Smooth muscle cell (in vitro differentiated cells): ENCODE data around the gene CCDC179. TPM values are rescaled to one million over a fixed set of nuclear protein-coding genes. Genes with fewer than 3 reads are reported as not detected.

ENCODE experiments used
- DNase-seq: peaks from one replicate; lab custom pipeline; 2025; ENCODE audit not compliant: unreplicated experiment; lab: John Stamatoyannopoulos, UW
- H2AFZ ChIP-seq: fragments of 200-600 bp; sonication (generic); 2 replicates; pipeline ENCODE4 v1.6.0; 2016; ENCODE audit warnings: antibody characterized with exemption, low read depth, mild to moderate bottlenecking
- H3F3A ChIP-seq: fragments of 200-600 bp; sonication (generic); 2 replicates; pipeline ENCODE4 v1.6.0; 2017; ENCODE audit warnings: antibody characterized with exemption, low read depth
- H3K27ac ChIP-seq: fragments of 200-600 bp; sonication (generic); 2 replicates; pipeline ENCODE4 v1.5.1; 2016; ENCODE audit warnings: low read depth, mild to moderate bottlenecking
- H3K27me3 ChIP-seq: fragments of 200-600 bp; sonication (generic); 2 replicates; pipeline ENCODE4 v1.6.1; 2016; ENCODE audit warnings: low read depth, mild to moderate bottlenecking
- H3K36me3 ChIP-seq: fragments of 200-600 bp; sonication (generic); 2 replicates; pipeline ENCODE4 v1.5.1; 2016; ENCODE audit warnings: low read depth
- H3K4me1 ChIP-seq: fragments of 200-600 bp; sonication (generic); 2 replicates; pipeline ENCODE4 v1.5.1; 2016; ENCODE audit warnings: low read depth
- H3K4me2 ChIP-seq: fragments of 200-600 bp; sonication (generic); 2 replicates; pipeline ENCODE4 v1.6.0; 2016; ENCODE audit warnings: mild to moderate bottlenecking
- H3K4me3 ChIP-seq: fragments of 200-600 bp; sonication (generic); 2 replicates; pipeline ENCODE4 v1.5.1; 2016; ENCODE audit warnings: mild to moderate bottlenecking
- H3K79me2 ChIP-seq: fragments of 200-600 bp; sonication (generic); 2 replicates; pipeline ENCODE4 v1.6.0; 2016; ENCODE audit warnings: low read depth, mild to moderate bottlenecking
- H3K9ac ChIP-seq: fragments of 200-600 bp; sonication (generic); 2 replicates; pipeline ENCODE4 v1.6.0; 2016; ENCODE audit warnings: low read depth
- H3K9me3 ChIP-seq: fragments of 200-600 bp; sonication (generic); replicated peaks from 2 replicates; pipeline ENCODE4 v1.5.1; 2016; ENCODE audit warnings: low read depth
- H4K20me1 ChIP-seq: fragments of 200-600 bp; sonication (generic); 2 replicates; pipeline ENCODE4 v1.6.0; 2016; ENCODE audit warnings: low read depth
- WGBS: methylation state at CpG from one replicate; pipeline ENCODE4 v1.1.7; 2016; ENCODE audit warnings: low lambda C conversion rate; 5-methylcytosine and 5-hydroxymethylcytosine counted together
- polyA plus RNA-seq: library from polyadenylated mRNA; unstranded; fragments of >200 nt; fragmentation: Nextera tagmentation; extraction: Ambion mirVana; gene quantifications from 2 replicates; pipeline ENCODE4 v1.2.1, GENCODE V29; 2016
- total RNA-seq: library from RNA; depleted of rRNA; stranded (reverse); fragments of >200 nt; gene quantifications from 2 replicates; pipeline ENCODE4 v1.2.3, GENCODE V29; 2014
- TF ChIP-seq, protein P1 (sequence below): fragments of 200-600 bp; sonication (generic); IDR thresholded peaks from 2 replicates; pipeline ENCODE4 v1.5.1; 2017; ENCODE audit warnings: borderline replicate concordance, mild to moderate bottlenecking, antibody characterized with exemption; ENCODE audit not compliant: insufficient read depth, poor library complexity, severe bottlenecking

Gene CCDC179
- total and polyA plus RNA-seq, 2 experiments from 2014 or later: not detected

DNA sequence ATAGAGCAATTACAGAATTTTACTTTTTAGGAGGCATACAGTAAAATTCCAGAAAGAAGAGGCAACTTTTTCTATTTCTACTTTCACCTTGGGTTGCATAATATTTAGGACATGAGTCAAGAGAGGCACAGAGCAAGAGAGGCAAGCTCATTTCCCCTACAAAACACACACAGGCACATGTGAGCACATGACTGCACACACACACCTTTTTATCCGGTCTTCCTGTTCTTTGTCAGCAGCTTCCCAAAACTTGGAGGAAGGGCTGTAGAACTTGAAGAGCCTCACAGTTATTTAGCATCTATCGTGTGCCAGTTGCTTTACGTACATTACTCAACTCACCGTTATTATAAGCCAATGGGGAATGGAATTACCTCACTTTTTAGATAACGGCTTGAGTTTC lies 37.8 kb upstream of the CCDC179 start:
- H3K4me2 ChIP-seq: no peak overlapping the region
- TF ChIP-seq, protein P1, sequence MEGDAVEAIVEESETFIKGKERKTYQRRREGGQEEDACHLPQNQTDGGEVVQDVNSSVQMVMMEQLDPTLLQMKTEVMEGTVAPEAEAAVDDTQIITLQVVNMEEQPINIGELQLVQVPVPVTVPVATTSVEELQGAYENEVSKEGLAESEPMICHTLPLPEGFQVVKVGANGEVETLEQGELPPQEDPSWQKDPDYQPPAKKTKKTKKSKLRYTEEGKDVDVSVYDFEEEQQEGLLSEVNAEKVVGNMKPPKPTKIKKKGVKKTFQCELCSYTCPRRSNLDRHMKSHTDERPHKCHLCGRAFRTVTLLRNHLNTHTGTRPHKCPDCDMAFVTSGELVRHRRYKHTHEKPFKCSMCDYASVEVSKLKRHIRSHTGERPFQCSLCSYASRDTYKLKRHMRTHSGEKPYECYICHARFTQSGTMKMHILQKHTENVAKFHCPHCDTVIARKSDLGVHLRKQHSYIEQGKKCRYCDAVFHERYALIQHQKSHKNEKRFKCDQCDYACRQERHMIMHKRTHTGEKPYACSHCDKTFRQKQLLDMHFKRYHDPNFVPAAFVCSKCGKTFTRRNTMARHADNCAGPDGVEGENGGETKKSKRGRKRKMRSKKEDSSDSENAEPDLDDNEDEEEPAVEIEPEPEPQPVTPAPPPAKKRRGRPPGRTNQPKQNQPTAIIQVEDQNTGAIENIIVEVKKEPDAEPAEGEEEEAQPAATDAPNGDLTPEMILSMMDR: no peak
- H3K9ac ChIP-seq: no peak overlapping the region
- H3K79me2 ChIP-seq: no peaks in the 10 kb centered on the region
- no peak overlapping the region for H3K4me3 ChIP-seq
- H3K4me1 ChIP-seq: no peaks in the 10 kb centered on the region
- H4K20me1 ChIP-seq: no peaks in the 10 kb centered on the region
- H3K27ac ChIP-seq: no peak overlapping the region
- no peaks in the 10 kb centered on the region for H3K27me3 ChIP-seq
- no peak for DNase-seq
- no peaks in the 10 kb centered on the region for H3F3A ChIP-seq
- 92% methylated on average over 5 of the region's 5 CpGs for WGBS
- H2AFZ ChIP-seq: no peak overlapping the region
- H3K9me3 ChIP-seq: no peaks in the 10 kb centered on the region
- no peaks in the 10 kb centered on the region for H3K36me3 ChIP-seq

DNA sequence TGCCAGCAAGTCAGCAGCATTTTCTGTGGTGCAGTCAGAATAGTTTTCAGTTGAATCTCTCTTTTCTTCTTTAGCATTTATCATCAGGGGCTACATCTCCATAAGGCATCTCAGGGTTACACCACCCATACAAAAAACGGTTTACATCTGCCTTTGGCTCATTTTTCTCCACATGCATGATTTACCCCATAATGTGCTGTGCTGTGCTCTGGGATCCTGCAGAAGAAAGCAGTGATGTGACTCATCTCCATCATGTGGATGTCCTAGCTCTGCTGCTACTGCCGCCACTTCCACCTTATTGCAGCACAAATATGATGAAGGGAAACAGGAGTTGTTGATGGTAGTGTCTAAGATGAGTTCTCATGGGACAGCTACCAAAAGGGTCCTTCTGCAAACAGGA lies 30.0 kb upstream of the CCDC179 start:
- Histone ChIP-seq H4K20me1 (no peaks in the 10 kb centered on the region), H3K79me2 (no peaks in the 10 kb centered on the region), H3K4me3 (no peak overlapping the region), H3K27ac (no peak overlapping the region), H3K4me2 (no peak overlapping the region), H2AFZ (no peak overlapping the region), H3K4me1 (no peaks in the 10 kb centered on the region), H3K9me3 (no peaks in the 10 kb centered on the region), H3K27me3 (no peaks in the 10 kb centered on the region), H3K36me3 (no peaks in the 10 kb centered on the region), H3F3A (no peaks in the 10 kb centered on the region), H3K9ac (no peak overlapping the region)
- no peak for DNase-seq
- 71% methylated on average over 2 of the region's 2 CpGs for WGBS
- TF ChIP-seq, protein P1: no peak

DNA sequence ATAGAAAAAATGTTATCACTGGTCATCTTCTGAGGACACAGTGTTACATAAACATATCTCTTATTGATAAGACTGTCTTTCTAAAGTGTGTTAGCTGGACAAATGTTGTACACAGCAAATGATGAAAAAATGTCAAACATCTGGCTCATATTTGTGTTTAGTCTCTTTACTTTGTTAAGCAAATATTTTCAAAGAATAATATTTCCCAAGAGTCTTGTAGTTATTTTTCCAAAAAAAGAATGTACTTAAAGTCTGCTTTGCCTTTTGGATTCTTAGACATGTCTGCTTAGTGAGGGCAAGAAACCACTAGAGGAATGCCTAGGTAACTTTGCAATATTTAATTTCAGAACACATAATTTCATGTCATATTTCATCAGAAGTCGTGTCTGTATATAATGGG lies 23.9 kb upstream of the CCDC179 start:
- Histone ChIP-seq H3K27me3 (no peaks in the 10 kb centered on the region), H3K9ac (no peak overlapping the region), H4K20me1 (no peaks in the 10 kb centered on the region), H3K27ac (no peak overlapping the region), H3K4me1 (no peaks in the 10 kb centered on the region), H3K79me2 (no peaks in the 10 kb centered on the region), H2AFZ (no peak overlapping the region), H3K4me2 (no peak overlapping the region), H3K4me3 (no peak overlapping the region), H3K36me3 (no peaks in the 10 kb centered on the region), H3F3A (no peaks in the 10 kb centered on the region), H3K9me3 (no peaks in the 10 kb centered on the region)
- 71% methylated on average over 1 of the region's 1 CpG for WGBS
- DNase-seq: no peak
- TF ChIP-seq, protein P1: no peak

DNA sequence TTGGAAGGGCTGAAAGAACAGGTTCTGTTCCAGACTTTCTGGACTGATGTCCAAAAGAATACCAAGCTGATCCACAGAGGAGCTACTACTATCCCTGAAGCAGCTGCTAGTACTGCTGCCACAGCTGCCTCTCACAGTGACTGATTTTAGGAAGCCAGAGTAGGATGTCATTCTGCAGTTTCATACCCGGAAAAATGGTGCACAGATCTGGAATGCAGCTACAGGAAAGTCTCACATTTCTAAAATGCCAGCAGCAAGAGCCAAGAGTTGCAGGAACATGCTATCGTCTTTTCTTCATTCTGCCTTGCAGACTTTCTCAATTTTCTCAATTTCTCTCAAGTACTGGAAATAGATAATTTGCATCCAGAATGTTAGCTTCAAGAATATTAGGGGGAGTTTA lies 19.4 kb upstream of the CCDC179 start:
- DNase-seq: no peak
- H3K4me2 ChIP-seq: no peak overlapping the region
- WGBS: 40% methylated on average over 2 of the region's 2 CpGs
- H3F3A ChIP-seq: no peaks in the 10 kb centered on the region
- H3K4me1 ChIP-seq: no peaks in the 10 kb centered on the region
- H3K27me3 ChIP-seq: no peaks in the 10 kb centered on the region
- no peaks in the 10 kb centered on the region for H3K36me3 ChIP-seq
- TF ChIP-seq, protein P1: no peak
- no peak overlapping the region for H3K4me3 ChIP-seq
- H3K79me2 ChIP-seq: no peaks in the 10 kb centered on the region
- no peaks in the 10 kb centered on the region for H4K20me1 ChIP-seq
- no peak overlapping the region for H2AFZ ChIP-seq
- H3K9me3 ChIP-seq: no peaks in the 10 kb centered on the region
- H3K9ac ChIP-seq: no peak overlapping the region
- H3K27ac ChIP-seq: no peak overlapping the region
